Smooth muscle cell (in vitro differentiated cells): ENCODE measurements around the gene TRNAU1AP. TPM values are rescaled to one million over a fixed set of nuclear protein-coding genes. Genes with fewer than 3 reads are reported as not detected.
A peak's percentile ranks its signal among the peaks of the same experiment; 100 is the strongest.

Experiments
- DNase-seq: peaks from one replicate; lab custom pipeline; 2025; ENCODE audit not compliant: unreplicated experiment; lab: John Stamatoyannopoulos, UW
- H2AFZ ChIP-seq: fragments of 200-600 bp; sonication (generic); 2 replicates; pipeline ENCODE4 v1.6.0; 2016; ENCODE audit warnings: antibody characterized with exemption, low read depth, mild to moderate bottlenecking
- H3F3A ChIP-seq: fragments of 200-600 bp; sonication (generic); 2 replicates; pipeline ENCODE4 v1.6.0; 2017; ENCODE audit warnings: antibody characterized with exemption, low read depth
- H3K27ac ChIP-seq: fragments of 200-600 bp; sonication (generic); 2 replicates; pipeline ENCODE4 v1.5.1; 2016; ENCODE audit warnings: low read depth, mild to moderate bottlenecking
- H3K27me3 ChIP-seq: fragments of 200-600 bp; sonication (generic); 2 replicates; pipeline ENCODE4 v1.6.1; 2016; ENCODE audit warnings: low read depth, mild to moderate bottlenecking
- H3K36me3 ChIP-seq: fragments of 200-600 bp; sonication (generic); 2 replicates; pipeline ENCODE4 v1.5.1; 2016; ENCODE audit warnings: low read depth
- H3K4me1 ChIP-seq: fragments of 200-600 bp; sonication (generic); 2 replicates; pipeline ENCODE4 v1.5.1; 2016; ENCODE audit warnings: low read depth
- H3K4me2 ChIP-seq: fragments of 200-600 bp; sonication (generic); 2 replicates; pipeline ENCODE4 v1.6.0; 2016; ENCODE audit warnings: mild to moderate bottlenecking
- H3K4me3 ChIP-seq: fragments of 200-600 bp; sonication (generic); 2 replicates; pipeline ENCODE4 v1.5.1; 2016; ENCODE audit warnings: mild to moderate bottlenecking
- H3K79me2 ChIP-seq: fragments of 200-600 bp; sonication (generic); 2 replicates; pipeline ENCODE4 v1.6.0; 2016; ENCODE audit warnings: low read depth, mild to moderate bottlenecking
- H3K9ac ChIP-seq: fragments of 200-600 bp; sonication (generic); 2 replicates; pipeline ENCODE4 v1.6.0; 2016; ENCODE audit warnings: low read depth
- H3K9me3 ChIP-seq: fragments of 200-600 bp; sonication (generic); replicated peaks from 2 replicates; pipeline ENCODE4 v1.5.1; 2016; ENCODE audit warnings: low read depth
- H4K20me1 ChIP-seq: fragments of 200-600 bp; sonication (generic); 2 replicates; pipeline ENCODE4 v1.6.0; 2016; ENCODE audit warnings: low read depth
- CTCF ChIP-seq: fragments of 200-600 bp; sonication (generic); IDR thresholded peaks from 2 replicates; pipeline ENCODE4 v1.5.1; 2017; ENCODE audit warnings: borderline replicate concordance, mild to moderate bottlenecking, antibody characterized with exemption; ENCODE audit not compliant: insufficient read depth, poor library complexity, severe bottlenecking
- WGBS: methylation state at CpG from one replicate; pipeline ENCODE4 v1.1.7; 2016; ENCODE audit warnings: low lambda C conversion rate; 5-methylcytosine and 5-hydroxymethylcytosine counted together
- polyA plus RNA-seq: library from polyadenylated mRNA; unstranded; fragments of >200 nt; fragmentation: Nextera tagmentation; extraction: Ambion mirVana; gene quantifications from 2 replicates; pipeline ENCODE4 v1.2.1, GENCODE V29; 2016
- total RNA-seq: library from RNA; depleted of rRNA; stranded (reverse); fragments of >200 nt; gene quantifications from 2 replicates; pipeline ENCODE4 v1.2.3, GENCODE V29; 2014

Gene TRNAU1AP
- total and polyA plus RNA-seq, 2 experiments from 2014 or later, result 12.0 to 13.8 TPM

GRCh38 chr1:28509705-28510272 lies 43.1 kb upstream of the TRNAU1AP start:
- Histone ChIP-seq H3K27ac (peak overlapping the region; percentile 88), H3K4me1 (peaks cover 29% of the 10 kb centered on the region), H3F3A (peaks cover 65% of the 10 kb centered on the region), H3K4me2 (peak overlapping the region; percentile 100), H3K4me3 (peak overlapping the region; percentile 94), H4K20me1 (peaks cover 85% of the 10 kb centered on the region), H3K27me3 (no peaks in the 10 kb centered on the region), H3K36me3 (peaks cover 8% of the 10 kb centered on the region), H3K9ac (peak overlapping the region; percentile 37), H3K9me3 (no peaks in the 10 kb centered on the region), H2AFZ (no peak overlapping the region), H3K79me2 (peaks cover 32% of the 10 kb centered on the region)
- WGBS, result 88% methylated on average over 8 of the region's 8 CpGs
- DNase-seq, result no peak
- no peak for TF ChIP-seq CTCF

DNA sequence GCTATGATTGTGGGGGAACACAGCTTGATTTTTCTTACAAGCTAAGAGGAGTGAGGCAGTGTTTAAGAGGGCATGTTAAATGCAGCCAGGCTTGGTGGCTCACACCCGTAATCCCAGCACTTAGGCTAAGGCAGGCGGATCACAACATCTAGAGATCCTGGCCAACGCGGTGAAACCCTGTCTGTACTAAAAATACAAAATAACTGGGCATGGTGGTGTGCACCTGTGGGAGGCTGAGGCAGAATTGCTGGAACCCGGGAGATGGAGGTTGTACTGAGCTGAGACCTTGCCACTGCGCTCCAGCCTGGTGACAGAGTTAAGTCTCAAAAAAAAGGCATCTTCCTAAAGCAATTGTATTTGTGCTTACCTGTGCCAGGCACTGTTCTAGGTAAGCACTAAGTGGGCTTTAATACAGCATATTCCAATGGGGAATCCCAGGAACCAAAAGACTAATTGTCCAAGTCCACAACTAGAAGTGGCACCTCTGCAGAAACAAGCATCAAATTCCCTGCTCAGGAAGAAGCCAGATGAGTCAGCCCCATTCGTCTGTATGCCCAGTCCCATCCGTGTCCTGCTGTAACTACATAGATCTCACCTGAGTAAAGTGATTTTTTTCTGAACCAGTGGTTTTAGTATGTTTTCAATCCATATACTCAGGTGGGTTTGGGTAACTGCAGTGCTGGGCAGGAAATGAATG lies 42.5 kb upstream of the TRNAU1AP start:
- Histone ChIP-seq H3K9ac (peak overlapping the region; percentile 37), H2AFZ (no peak overlapping the region), H3K27ac (peak overlapping the region; percentile 88), H3K9me3 (no peaks in the 10 kb centered on the region), H3K79me2 (peaks cover 32% of the 10 kb centered on the region), H3K4me1 (peaks cover 26% of the 10 kb centered on the region), H3K27me3 (no peaks in the 10 kb centered on the region), H3K36me3 (peaks cover 8% of the 10 kb centered on the region), H3K4me3 (peak overlapping the region; percentile 94), H4K20me1 (peaks cover 92% of the 10 kb centered on the region), H3F3A (peaks cover 71% of the 10 kb centered on the region), H3K4me2 (peak overlapping the region; percentile 100)
- TF ChIP-seq CTCF, result no peak
- 78% methylated on average over 8 of the region's 8 CpGs for WGBS
- DNase-seq, result no peak

GRCh38 chr1:28510970-28511440 lies 41.9 kb upstream of the TRNAU1AP start:
- Histone ChIP-seq H3K9me3 (no peaks in the 10 kb centered on the region), H3K4me2 (no peak overlapping the region), H3K27me3 (no peaks in the 10 kb centered on the region), H3K4me1 (peaks cover 26% of the 10 kb centered on the region), H3K36me3 (peaks cover 8% of the 10 kb centered on the region), H2AFZ (no peak overlapping the region), H3K4me3 (no peak overlapping the region), H3K9ac (no peak overlapping the region), H3F3A (peaks cover 75% of the 10 kb centered on the region), H3K79me2 (peaks cover 31% of the 10 kb centered on the region), H4K20me1 (peaks cover 97% of the 10 kb centered on the region), H3K27ac (peak overlapping the region; percentile 88)
- TF ChIP-seq CTCF, result no peak
- 69% methylated on average over 2 of the region's 2 CpGs for WGBS
- DNase-seq, result no peak
